Stimulated activated naive CD4-positive, alpha-beta T cell (primary cell): ENCODE results near the gene ITSN1.
"Not testable (repeated sequence)": the region's sequence is repeated elsewhere in the genome, so short reads cannot be mapped to it uniquely, and the experiment has no call there.

Experiments used
- DNase-seq, 6 experiments: peaks; one replicate each; lab custom pipeline; 2025; lab: John Stamatoyannopoulos, UW

Gene ITSN1

GRCh38 chr21:33651965-33652680 is 9.8 kb downstream of the ITSN1 start:
- no peak for DNase-seq

DNA sequence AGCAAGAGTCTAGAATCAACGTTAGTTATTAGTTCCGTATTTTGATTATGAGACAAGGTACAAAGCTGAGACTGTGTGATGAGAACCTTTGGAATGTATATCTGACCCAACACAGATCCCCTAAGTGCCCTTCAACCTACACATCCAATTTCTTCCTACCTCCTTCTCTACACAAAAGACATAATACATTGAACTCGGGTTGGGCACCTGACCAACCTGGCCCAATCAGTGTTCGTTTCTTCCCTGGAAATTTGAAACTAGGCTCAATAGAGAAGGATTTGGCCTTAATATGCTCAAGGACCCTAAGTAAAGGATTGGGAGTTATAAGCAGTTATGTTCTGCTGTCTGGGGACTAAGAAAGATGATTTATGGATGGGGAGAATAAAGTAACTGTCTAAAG is 12.1 kb downstream of the ITSN1 start:
- DNase-seq: no peak

- DNase-seq: no peak
Observed at GRCh38 chr21:33655588-33656221, 13.4 kb downstream of the ITSN1 start.

DNA sequence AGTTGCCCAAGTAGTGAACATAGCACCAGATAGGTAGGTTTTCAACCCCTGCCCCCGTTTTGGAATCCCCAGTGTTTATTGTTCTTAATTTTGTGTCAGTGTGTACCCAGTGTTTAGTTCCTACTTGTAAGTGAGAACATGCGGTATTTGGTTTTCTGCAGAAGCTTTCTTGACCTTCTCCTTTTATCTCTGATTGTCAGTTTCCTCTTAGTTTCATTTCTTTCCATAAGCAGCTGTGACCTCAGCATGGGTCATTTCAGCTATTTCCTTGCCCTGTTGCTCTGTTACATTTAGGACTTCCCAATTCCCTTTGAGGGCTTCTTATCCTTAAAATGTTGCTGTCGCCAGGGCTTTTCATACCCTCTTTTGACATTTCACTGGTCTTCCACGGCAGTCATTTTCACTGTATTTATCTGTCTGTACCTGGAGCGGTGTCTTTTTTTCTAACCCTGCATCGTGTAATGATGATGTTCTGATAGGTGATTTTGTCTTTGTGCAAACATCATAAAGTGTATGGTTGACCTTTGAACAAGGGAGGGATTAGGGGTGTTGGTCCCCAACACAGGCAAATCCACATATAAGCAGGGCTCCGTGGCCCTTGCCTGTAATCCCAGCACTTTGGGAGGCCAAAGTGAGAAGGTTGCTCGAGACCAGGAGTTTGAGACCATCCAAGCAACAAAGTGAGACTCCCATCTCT is 15.0 kb downstream of the ITSN1 start:
- DNase-seq: no peak

GRCh38 chr21:33658919-33659567 is 16.7 kb downstream of the ITSN1 start:
- DNase-seq: no peak

DNA sequence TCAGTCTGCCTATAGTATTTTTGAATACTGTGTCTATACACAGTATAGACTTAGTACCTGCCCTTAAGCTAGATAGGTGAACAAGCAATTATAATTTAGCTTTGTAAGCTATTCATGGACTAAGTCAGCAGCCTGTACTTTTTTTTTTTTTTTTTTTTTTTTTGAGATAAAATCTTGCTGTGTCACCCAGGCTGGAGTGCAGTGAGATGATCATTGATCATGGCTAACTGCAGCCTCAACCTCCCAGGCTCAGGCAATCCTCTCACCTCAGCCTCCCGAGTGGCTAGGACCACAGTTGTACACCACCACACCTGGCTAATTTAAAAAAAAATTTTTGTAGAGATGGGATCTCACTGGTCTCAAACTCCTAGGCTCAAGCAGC is 17.3 kb downstream of the ITSN1 start:
- DNase-seq: no peak

DNA sequence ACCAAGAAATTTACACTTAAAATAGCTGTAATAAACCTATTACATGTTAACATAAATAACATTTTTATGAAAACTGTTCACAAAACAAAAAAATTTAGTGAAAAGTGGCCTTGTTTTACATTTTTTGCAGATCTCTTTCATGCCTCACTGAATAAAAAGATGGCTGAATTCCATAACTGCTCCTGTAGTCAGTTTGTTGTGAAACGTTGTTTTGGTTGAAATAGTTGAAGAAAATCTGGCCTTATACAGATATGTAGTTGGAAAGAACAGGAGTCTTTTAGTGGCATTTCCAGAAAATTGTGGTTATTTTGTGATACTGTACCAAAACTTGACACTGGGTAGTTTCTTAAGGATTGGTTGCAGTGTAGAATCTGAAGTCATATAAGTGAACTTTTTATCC is 18.1 kb downstream of the ITSN1 start:
- no peak for DNase-seq

DNA sequence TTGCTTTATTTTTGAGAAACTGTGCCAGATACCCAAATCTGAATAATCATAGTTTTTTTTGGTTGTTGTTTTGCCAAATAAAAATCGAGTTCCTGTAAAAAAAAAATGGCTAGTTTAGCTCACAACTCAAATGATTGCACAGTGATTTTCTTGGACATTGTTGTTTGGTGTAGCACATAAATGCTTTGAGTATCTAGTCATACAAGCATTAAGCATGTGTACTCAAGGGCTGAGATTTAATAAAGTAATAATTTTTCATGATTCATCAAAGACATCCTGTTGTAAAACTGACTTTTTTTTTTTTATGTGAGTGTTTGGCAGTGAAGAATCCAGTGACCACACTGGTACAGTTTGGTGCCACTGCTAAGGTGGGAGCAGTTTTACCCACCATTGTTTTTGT is 18.8 kb downstream of the ITSN1 start:
- DNase-seq: no peak

- no peak for DNase-seq
Observed at GRCh38 chr21:33662046-33662445, 19.7 kb downstream of the ITSN1 start.

GRCh38 chr21:33663241-33663640 is 20.9 kb downstream of the ITSN1 start:
- no peak for DNase-seq

- DNase-seq: no peak
Observed at GRCh38 chr21:33664135-33664534, 21.8 kb downstream of the ITSN1 start.

- no peak for DNase-seq
Observed at GRCh38 chr21:33666153-33666552, 23.9 kb downstream of the ITSN1 start.

DNA sequence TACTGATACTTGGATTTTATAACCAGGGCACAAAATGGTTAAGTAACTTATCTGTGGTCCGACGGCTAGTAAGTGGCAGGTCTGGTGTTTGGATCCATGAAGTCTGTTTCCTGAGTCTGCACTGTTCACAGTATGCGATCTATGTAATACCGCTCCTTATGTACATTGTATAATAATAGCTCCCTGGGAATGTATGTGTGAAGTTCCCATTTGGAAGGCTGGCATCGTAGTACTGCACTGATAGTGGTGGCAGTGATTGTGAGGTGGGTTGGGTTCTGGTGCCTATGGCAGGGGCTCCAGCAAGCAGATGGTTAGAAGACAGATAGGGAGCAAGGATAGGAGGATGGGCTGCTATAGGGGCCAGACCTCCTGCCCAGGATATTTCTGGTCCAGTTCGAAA is 25.3 kb downstream of the ITSN1 start:
- DNase-seq: no peak

- DNase-seq: no peak
Observed at GRCh38 chr21:33668180-33668579, 25.9 kb downstream of the ITSN1 start.

DNA sequence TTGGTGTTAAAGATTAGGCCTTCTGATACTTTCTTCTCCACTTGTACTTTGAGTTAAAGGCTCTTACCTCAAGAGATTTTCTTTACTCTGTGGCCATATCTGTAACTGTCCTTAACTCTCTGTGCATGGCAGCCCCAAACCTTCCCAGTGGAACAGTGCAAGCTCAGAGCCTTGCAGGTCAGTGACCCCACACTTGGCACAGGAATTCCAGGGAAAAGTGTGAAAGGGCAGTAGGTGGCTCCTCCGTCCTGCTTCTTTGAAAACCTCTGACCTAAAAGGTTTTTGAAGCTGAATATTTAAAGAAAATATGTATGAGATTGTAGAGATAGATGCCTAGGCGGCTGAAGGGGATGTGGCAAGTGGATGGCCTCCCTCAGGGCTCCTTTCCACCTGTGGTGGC is 26.3 kb downstream of the ITSN1 start:
- no peak for DNase-seq

GRCh38 chr21:33670076-33670978 is 28.0 kb downstream of the ITSN1 start:
- DNase-seq: no peak

DNA sequence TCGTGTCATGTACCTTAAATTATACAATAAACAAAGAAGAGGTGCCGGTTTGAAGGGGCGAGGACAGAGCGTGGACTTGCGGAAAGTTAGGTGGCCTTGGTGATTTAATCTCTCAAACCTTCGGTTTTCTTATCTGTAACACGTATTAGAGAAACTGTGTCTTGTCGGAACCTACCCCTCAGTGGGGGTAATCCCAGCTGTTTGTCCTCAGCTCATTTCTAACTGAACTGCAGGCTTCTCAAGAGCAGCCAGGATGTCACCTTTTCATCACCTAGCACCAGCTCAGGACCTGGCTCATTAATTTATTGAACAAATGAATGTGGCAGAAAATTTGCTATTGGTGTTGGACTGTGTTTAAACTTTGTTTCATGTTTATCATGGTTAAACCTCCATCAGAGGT is 31.2 kb downstream of the ITSN1 start:
- no peak for DNase-seq

- DNase-seq: no peak
Observed at GRCh38 chr21:33674226-33674625, 31.9 kb downstream of the ITSN1 start.

DNA sequence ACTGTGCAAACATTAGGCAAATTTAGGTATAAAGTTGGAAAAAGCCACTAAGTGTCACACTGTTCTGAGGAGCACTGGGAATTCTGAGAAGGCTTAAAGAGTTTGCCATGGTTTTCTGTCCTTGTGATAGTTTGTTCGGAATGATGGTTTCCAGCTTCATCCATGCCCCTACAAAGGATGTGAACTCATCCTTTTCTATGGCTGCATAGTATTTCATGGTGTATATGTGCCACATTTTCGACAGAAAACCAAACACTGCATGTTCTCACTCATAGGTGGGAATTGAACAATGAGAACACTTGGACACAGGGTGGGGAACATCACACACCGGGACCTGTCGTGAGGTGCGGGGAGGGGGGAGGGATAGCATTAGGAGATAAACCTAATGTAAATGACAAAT is 34.4 kb downstream of the ITSN1 start:
- not testable (repeated sequence) for DNase-seq

DNA sequence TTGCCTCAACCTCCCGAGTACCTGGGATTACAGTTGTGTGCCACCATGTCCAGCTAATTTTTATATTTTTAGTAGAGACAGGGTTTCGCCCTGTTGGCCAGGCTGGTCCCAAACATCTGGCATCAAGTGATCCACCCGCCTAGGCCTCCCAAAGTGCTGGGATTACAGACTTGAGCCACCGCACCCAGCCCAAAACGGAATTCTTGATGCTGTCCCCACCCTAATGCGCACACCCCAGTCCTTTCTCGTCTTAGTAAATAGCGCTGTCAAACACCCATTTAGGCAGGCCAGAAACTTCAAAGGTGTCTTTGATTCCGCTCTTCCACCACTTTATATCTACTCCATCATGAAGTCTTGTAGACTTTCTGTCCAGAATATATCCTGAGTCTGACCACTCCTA is 35.1 kb downstream of the ITSN1 start:
- DNase-seq: no peak

GRCh38 chr21:33680870-33681269 is 38.6 kb downstream of the ITSN1 start:
- DNase-seq: no peak
